Thyroid gland (tissue), 4 donors: Measurements from ENCODE around the gene SLC12A5.

Experiments
- POLR2A ChIP-seq, 2 donors: fragments of 450-650 bp; IDR thresholded peaks; one replicate each; pipeline ENCODE4 v1.6.1; 2017; ENCODE audit warnings: antibody characterized with exemption in 2 of 2, mild to moderate bottlenecking in 2 of 2, moderate library complexity in 1 of 2
- TF ChIP-seq, protein P1 (sequence below), 6 experiments: fragments of 200-600 bp in 3 of 6; fragments of 450-650 bp in 3 of 6; sonication (generic) in 3 of 6; IDR thresholded peaks; one replicate each; pipeline ENCODE4 v1.5.1; 2016 to 2019; ENCODE audit warnings: antibody characterized with exemption in 6 of 6, mild to moderate bottlenecking in 2 of 6, inconsistent platforms in 1 of 6, moderate library complexity in 1 of 6

DNA sequence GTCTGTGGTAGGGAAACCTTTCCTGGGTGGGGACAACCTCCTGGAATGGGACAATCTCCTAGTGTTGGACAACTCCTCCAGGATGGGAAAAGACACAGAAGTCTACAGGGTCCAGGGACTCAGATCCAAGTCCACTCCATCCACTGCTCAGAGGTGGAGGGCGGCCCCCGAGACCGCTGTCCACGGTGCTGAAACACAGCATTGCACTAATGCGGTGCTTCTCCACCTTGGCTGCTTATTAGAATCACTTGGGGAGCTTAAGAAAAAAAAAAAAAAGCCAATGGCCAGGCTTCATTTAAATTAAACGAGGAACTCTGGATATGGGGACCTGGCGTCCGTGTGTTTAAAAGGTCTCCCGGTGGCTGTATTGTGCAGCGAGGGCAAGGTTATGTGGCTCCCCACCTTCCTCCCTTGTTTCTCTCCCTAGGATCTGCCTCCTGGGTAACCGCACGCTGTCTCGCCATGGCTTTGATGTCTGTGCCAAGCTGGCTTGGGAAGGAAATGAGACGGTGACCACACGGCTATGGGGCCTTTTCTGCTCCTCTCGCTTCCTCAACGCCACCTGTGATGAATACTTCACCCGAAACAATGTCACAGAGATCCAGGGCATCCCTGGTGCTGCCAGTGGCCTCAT is 12.0 kb downstream of the SLC12A5 start:
- TF ChIP-seq, protein P1, sequence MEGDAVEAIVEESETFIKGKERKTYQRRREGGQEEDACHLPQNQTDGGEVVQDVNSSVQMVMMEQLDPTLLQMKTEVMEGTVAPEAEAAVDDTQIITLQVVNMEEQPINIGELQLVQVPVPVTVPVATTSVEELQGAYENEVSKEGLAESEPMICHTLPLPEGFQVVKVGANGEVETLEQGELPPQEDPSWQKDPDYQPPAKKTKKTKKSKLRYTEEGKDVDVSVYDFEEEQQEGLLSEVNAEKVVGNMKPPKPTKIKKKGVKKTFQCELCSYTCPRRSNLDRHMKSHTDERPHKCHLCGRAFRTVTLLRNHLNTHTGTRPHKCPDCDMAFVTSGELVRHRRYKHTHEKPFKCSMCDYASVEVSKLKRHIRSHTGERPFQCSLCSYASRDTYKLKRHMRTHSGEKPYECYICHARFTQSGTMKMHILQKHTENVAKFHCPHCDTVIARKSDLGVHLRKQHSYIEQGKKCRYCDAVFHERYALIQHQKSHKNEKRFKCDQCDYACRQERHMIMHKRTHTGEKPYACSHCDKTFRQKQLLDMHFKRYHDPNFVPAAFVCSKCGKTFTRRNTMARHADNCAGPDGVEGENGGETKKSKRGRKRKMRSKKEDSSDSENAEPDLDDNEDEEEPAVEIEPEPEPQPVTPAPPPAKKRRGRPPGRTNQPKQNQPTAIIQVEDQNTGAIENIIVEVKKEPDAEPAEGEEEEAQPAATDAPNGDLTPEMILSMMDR (IDR thresholded peaks at IDR 0.05): no peak
- TF ChIP-seq POLR2A (IDR thresholded peaks at IDR 0.05): no peak
